H9 (cell line): Measurements from ENCODE around the gene ETV6. TPM values are rescaled to one million over a fixed set of nuclear protein-coding genes. Genes with fewer than 3 reads are reported as not detected.

Experiments used
- DNase-seq: peaks from one replicate; pipeline ENCODE4 v3.0.0-alpha.2; 2017
- H2AFZ ChIP-seq: one replicate; pipeline ENCODE4 v1.6.1; 2013; ENCODE audit warnings: mild to moderate bottlenecking, low read length, control low read depth, moderate library complexity
- H2AK5ac ChIP-seq: 2 replicates; pipeline ENCODE4 v1.6.1; 2013; ENCODE audit warnings: low read length, control low read depth, mixed read lengths; ENCODE audit not compliant: insufficient read length
- H2BK120ac ChIP-seq: one replicate; pipeline ENCODE4 v1.6.1; 2013; ENCODE audit warnings: low read depth, mild to moderate bottlenecking, low read length, control low read depth, inconsistent platforms; ENCODE audit not compliant: poor library complexity, severe bottlenecking
- H2BK12ac ChIP-seq: 2 replicates; pipeline ENCODE4 v1.6.1; 2013; ENCODE audit warnings: low read length, control low read depth, mixed read lengths, low read depth; ENCODE audit not compliant: insufficient read length
- H2BK15ac ChIP-seq: 2 replicates; pipeline ENCODE4 v1.6.1; 2013; ENCODE audit warnings: low read depth, low read length, control low read depth
- H2BK20ac ChIP-seq: one replicate; pipeline ENCODE4 v1.6.1; 2013; ENCODE audit warnings: low read depth, mild to moderate bottlenecking, low read length, control low read depth, inconsistent platforms; ENCODE audit not compliant: poor library complexity, severe bottlenecking
- H2BK5ac ChIP-seq: 2 replicates; pipeline ENCODE4 v1.6.1; 2013; ENCODE audit warnings: low read length, control low read depth, mixed read lengths; ENCODE audit not compliant: insufficient read length
- H3K14ac ChIP-seq: 2 replicates; pipeline ENCODE4 v1.6.1; 2013; ENCODE audit warnings: low read length, control low read depth; ENCODE audit not compliant: insufficient read depth
- H3K18ac ChIP-seq: 2 replicates; pipeline ENCODE4 v1.6.1; 2013; ENCODE audit warnings: low read depth, mild to moderate bottlenecking, mixed read lengths, low read length, control low read depth; ENCODE audit not compliant: insufficient read length
- H3K23ac ChIP-seq: 2 replicates; pipeline ENCODE4 v1.6.1; 2013; ENCODE audit warnings: low read length, control low read depth, mixed read lengths, low read depth; ENCODE audit not compliant: insufficient read length
- H3K23me2 ChIP-seq: 2 replicates; pipeline ENCODE4 v1.6.1; 2013; ENCODE audit warnings: low read depth, mild to moderate bottlenecking, mixed read lengths, low read length, control low read depth; ENCODE audit not compliant: insufficient read length, poor library complexity, severe bottlenecking
- H3K27ac ChIP-seq: 2 replicates; pipeline ENCODE4 v1.5.1; 2013; ENCODE audit warnings: low read length, control low read depth, mixed read lengths, low read depth; ENCODE audit not compliant: insufficient read length
- H3K27me3 ChIP-seq: 2 replicates; pipeline ENCODE4 v1.6.1; 2013; ENCODE audit warnings: low read length, control low read depth, inconsistent platforms; ENCODE audit not compliant: insufficient read depth
- H3K4ac ChIP-seq: 2 replicates; pipeline ENCODE4 v1.6.1; 2013; ENCODE audit warnings: low read depth, mild to moderate bottlenecking, control low read depth, inconsistent platforms, low read length, moderate library complexity
- H3K4me1 ChIP-seq: 2 replicates; pipeline ENCODE4 v1.6.1; 2013; ENCODE audit warnings: low read length, control low read depth, inconsistent platforms; ENCODE audit not compliant: insufficient read depth
- H3K4me2 ChIP-seq: 2 replicates; pipeline ENCODE4 v1.6.1; 2013; ENCODE audit warnings: low read length, control low read depth, mixed read lengths; ENCODE audit not compliant: insufficient read length, insufficient read depth
- H3K56ac ChIP-seq: 2 replicates; pipeline ENCODE4 v1.6.1; 2013; ENCODE audit warnings: low read depth, mild to moderate bottlenecking, mixed read lengths, low read length, control low read depth; ENCODE audit not compliant: insufficient read length
- H3K79me1 ChIP-seq: 2 replicates; pipeline ENCODE4 v1.6.1; 2013; ENCODE audit warnings: low read depth, mild to moderate bottlenecking, moderate library complexity, low read length, control low read depth, inconsistent platforms; ENCODE audit not compliant: insufficient read depth, poor library complexity, severe bottlenecking
- H3K79me2 ChIP-seq: 2 replicates; pipeline ENCODE4 v1.6.1; 2013; ENCODE audit warnings: low read length, control low read depth, inconsistent platforms; ENCODE audit not compliant: insufficient read depth
- H3K9ac ChIP-seq: 2 replicates; pipeline ENCODE4 v1.6.1; 2013; ENCODE audit warnings: low read length, control low read depth, mixed read lengths; ENCODE audit not compliant: insufficient read length; ENCODE audit errors: extremely low read depth
- H3K9me3 ChIP-seq: one replicate; pipeline ENCODE4 v1.6.1; 2013; ENCODE audit warnings: low read depth, low read length, inconsistent platforms; ENCODE audit not compliant: control insufficient read depth
- H3T11ph ChIP-seq: one replicate; pipeline ENCODE4 v1.6.1; 2013; ENCODE audit warnings: mild to moderate bottlenecking, low read length, control low read depth, inconsistent platforms
- H4K20me1 ChIP-seq: one replicate; pipeline ENCODE4 v1.6.1; 2013; ENCODE audit not compliant: control insufficient read depth, insufficient read length, insufficient read depth
- H4K5ac ChIP-seq: 2 replicates; pipeline ENCODE4 v1.6.1; 2013; ENCODE audit warnings: low read depth, mild to moderate bottlenecking, mixed read lengths, low read length, control low read depth; ENCODE audit not compliant: insufficient read length
- H4K8ac ChIP-seq: replicated peaks from 2 replicates; pipeline ENCODE4 v1.6.1; 2013; ENCODE audit warnings: low read length, control low read depth, mixed read lengths, low read depth; ENCODE audit not compliant: insufficient read length
- H4K91ac ChIP-seq: 2 replicates; pipeline ENCODE4 v1.6.1; 2013; ENCODE audit warnings: low read depth, mild to moderate bottlenecking, moderate library complexity, mixed read lengths, low read length, control low read depth; ENCODE audit not compliant: insufficient read length
- H3K27ac Mint-ChIP-seq, 3 experiments: 2 replicates in 2 of 3; 3 replicates in 1 of 3; pipeline ENCODE4 v1.8.0; 2020 to 2021; ENCODE audit warnings: mixed read lengths in 3 of 3, mild to moderate bottlenecking in 1 of 3, moderate library complexity in 1 of 3
- H3K27me3 Mint-ChIP-seq: 2 replicates; pipeline ENCODE4 v1.8.0; 2021; ENCODE audit warnings: low read depth, mild to moderate bottlenecking, moderate library complexity, mixed read lengths
- H3K36me3 Mint-ChIP-seq, 3 experiments: 2 replicates in 2 of 3; 3 replicates in 1 of 3; pipeline ENCODE4 v1.8.0; 2020 to 2021; ENCODE audit warnings: low read depth in 3 of 3, mixed read lengths in 3 of 3; ENCODE audit not compliant: insufficient read depth in 1 of 3
- H3K4me1 Mint-ChIP-seq, 2 experiments: 2 replicates each; pipeline ENCODE4 v1.8.0; 2020; ENCODE audit warnings: mixed read lengths in 2 of 2
- H3K4me3 Mint-ChIP-seq, 2 experiments: 2 replicates in 1 of 2; 3 replicates in 1 of 2; pipeline ENCODE4 v1.8.0; 2020 to 2021; ENCODE audit warnings: mild to moderate bottlenecking in 2 of 2, mixed read lengths in 2 of 2, moderate library complexity in 1 of 2
- H3K9me3 Mint-ChIP-seq, 2 experiments: 2 replicates in 1 of 2; 3 replicates in 1 of 2; pipeline ENCODE4 v1.8.0; 2020; ENCODE audit warnings: mild to moderate bottlenecking in 2 of 2, mixed read lengths in 2 of 2, moderate library complexity in 1 of 2
- CTCF ChIP-seq: fragments of 200-600 bp; sonication (generic); conservative IDR thresholded peaks from 3 replicates; pipeline ENCODE4 v1.8.0; 2021; ENCODE audit warnings: antibody characterized with exemption, mild to moderate bottlenecking
- WGBS: extraction: QIAGEN DNeasy Blood & Tissue Kit; methylation state at CpG from one replicate; pipeline ENCODE4 v1.1.7; 2013; ENCODE audit warnings: missing lambda C conversion rate, low lambda C conversion rate, mixed read lengths; ENCODE audit not compliant: insufficient read length; ENCODE audit errors: extremely low coverage; 5-methylcytosine and 5-hydroxymethylcytosine counted together
- total RNA-seq: library from RNA; stranded (reverse); gene quantifications from 2 replicates; pipeline ENCODE4 v1.2.1, GENCODE V29; 2021

ETV6 gene
- total RNA-seq, 1 experiment from 2014 or later = 28.7 TPM

- no peak overlapping the region for H3K18ac ChIP-seq
- no peak overlapping the region for H3K56ac ChIP-seq
- H4K91ac ChIP-seq = no peak overlapping the region
- H3K9ac ChIP-seq = no peak overlapping the region
- no peak overlapping the region for H3K23ac ChIP-seq
- H4K20me1 ChIP-seq = no peaks in the 10 kb centered on the region
- no peak overlapping the region for H3K4ac ChIP-seq
- peaks cover 0 to 3% (median 0%) of the 10 kb centered on the region in 3 experiments; a peak in 2 of 7 replicates for H3K36me3 Mint-ChIP-seq
- H3K27me3 Mint-ChIP-seq = no peaks in the 10 kb centered on the region
- no peaks in the 10 kb centered on the region for H3K79me1 ChIP-seq
- H2BK15ac ChIP-seq = no peak overlapping the region
- TF ChIP-seq CTCF = no peak
- no peak overlapping the region for H3K4me3 Mint-ChIP-seq
- peaks cover 12 to 14% of the 10 kb centered on the region in 2 experiments for H3K4me1 Mint-ChIP-seq
- no peak for DNase-seq
- H3K23me2 ChIP-seq = no peaks in the 10 kb centered on the region
- no peaks in the 10 kb centered on the region; the same call in 1 of the 2 replicates for H3K79me2 ChIP-seq
- H2BK120ac ChIP-seq = no peak overlapping the region
- H3K27ac ChIP-seq = no peak overlapping the region
- H3K9me3 Mint-ChIP-seq = no peaks in the 10 kb centered on the region
- no peak overlapping the region for H2BK5ac ChIP-seq
- no CpG with 5 or more reads among the region's 4 CpGs for WGBS
- H2AK5ac ChIP-seq = no peak overlapping the region
- H3K4me1 ChIP-seq = no peaks in the 10 kb centered on the region; the same call in 1 of the 2 replicates
- no peak overlapping the region for H3T11ph ChIP-seq
- no peak overlapping the region for H4K8ac ChIP-seq
- H3K4me2 ChIP-seq = no peak overlapping the region
- H3K9me3 ChIP-seq = no peaks in the 10 kb centered on the region
- no peak overlapping the region for H2BK12ac ChIP-seq
- no peak overlapping the region for H3K27ac Mint-ChIP-seq
- no peak overlapping the region for H2AFZ ChIP-seq
- H2BK20ac ChIP-seq = no peak overlapping the region
- H3K14ac ChIP-seq = no peak overlapping the region
- no peaks in the 10 kb centered on the region for H3K27me3 ChIP-seq
- no peak overlapping the region for H4K5ac ChIP-seq
These were observed 60.0 kb downstream of the ETV6 start for GRCh38 chr12:11709513-11709912.
